ENCODE data around the gene NAPSA.

The NAPSA gene

DNA sequence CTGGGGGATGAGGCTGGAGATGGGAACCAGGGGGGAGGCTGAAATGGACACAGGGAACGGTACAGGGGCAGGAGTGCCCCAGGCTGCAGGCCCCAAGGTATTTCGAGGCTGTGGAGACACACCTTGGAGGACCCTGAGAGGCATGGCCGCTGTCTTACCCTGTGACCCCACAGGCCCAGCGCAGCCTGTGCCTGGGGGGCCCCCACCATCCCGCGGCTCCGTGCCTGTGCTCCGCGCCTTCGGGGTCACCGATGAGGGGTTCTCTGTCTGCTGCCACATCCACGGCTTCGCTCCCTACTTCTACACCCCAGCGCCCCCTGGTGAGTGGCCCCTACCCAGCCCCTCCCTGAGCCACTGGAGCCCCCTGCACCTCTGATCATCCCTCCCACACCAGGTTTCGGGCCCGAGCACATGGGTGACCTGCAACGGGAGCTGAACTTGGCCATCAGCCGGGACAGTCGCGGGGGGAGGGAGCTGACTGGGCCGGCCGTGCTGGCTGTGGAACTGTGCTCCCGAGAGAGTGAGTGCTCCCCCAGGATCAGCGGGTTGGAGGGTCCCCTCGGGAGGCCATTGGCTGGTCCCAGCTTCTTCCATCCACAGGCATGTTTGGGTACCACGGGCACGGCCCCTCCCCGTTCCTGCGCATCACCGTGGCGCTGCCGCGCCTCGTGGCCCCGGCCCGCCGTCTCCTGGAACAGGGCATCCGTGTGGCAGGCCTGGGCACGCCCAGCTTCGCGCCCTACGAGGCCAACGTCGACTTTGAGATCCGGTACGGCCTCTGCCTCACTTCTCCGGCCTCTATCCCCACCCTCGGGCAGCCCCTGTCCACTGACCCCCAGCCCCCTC, 36.4 kb upstream of the NAPSA start:
- Histone ChIP-seq H3K9ac (ENCODE audit: low read length) (no peak overlapping the region), H3K4me2 (ENCODE audit: low read length) (no peak overlapping the region), H3K9me3 (ENCODE audit: low read length) (no peaks in the 10 kb centered on the region), H3K27me3 (ENCODE audit: insufficient read depth, low read length) (no peaks in the 10 kb centered on the region), H3K27ac (ENCODE audit: low read depth, low read length, poor library complexity, severe bottlenecking) (no peak overlapping the region), H3F3A (ENCODE audit: insufficient read depth, low read length) (no peaks in the 10 kb centered on the region), H3K4me1 (ENCODE audit: insufficient read depth, low read length, severe bottlenecking) (no peaks in the 10 kb centered on the region), H3K4me3 (ENCODE audit: low read depth, low read length, poor library complexity, severe bottlenecking) (no peak overlapping the region), H4K20me1 (ENCODE audit: insufficient read depth, low read length) (no peaks in the 10 kb centered on the region), H3K79me2 (ENCODE audit: insufficient read depth, low read length) (no peaks in the 10 kb centered on the region), H3K36me3 (ENCODE audit: insufficient read depth, low read length) (peaks cover 60% of the 10 kb centered on the region), H2AFZ (ENCODE audit: low read length) (no peak overlapping the region), H3K9me2 (ENCODE audit: low read depth, low read length) (no peaks in the 10 kb centered on the region)
- TF ChIP-seq EZH2 (IDR thresholded peaks at IDR 0.05; ENCODE audit: borderline replicate concordance, low read length): no peak
- TF ChIP-seq, protein P1, sequence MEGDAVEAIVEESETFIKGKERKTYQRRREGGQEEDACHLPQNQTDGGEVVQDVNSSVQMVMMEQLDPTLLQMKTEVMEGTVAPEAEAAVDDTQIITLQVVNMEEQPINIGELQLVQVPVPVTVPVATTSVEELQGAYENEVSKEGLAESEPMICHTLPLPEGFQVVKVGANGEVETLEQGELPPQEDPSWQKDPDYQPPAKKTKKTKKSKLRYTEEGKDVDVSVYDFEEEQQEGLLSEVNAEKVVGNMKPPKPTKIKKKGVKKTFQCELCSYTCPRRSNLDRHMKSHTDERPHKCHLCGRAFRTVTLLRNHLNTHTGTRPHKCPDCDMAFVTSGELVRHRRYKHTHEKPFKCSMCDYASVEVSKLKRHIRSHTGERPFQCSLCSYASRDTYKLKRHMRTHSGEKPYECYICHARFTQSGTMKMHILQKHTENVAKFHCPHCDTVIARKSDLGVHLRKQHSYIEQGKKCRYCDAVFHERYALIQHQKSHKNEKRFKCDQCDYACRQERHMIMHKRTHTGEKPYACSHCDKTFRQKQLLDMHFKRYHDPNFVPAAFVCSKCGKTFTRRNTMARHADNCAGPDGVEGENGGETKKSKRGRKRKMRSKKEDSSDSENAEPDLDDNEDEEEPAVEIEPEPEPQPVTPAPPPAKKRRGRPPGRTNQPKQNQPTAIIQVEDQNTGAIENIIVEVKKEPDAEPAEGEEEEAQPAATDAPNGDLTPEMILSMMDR (IDR thresholded peaks at IDR 0.05; ENCODE audit: low read length): no peak; the same call in 1 of the 2 replicates

DNA sequence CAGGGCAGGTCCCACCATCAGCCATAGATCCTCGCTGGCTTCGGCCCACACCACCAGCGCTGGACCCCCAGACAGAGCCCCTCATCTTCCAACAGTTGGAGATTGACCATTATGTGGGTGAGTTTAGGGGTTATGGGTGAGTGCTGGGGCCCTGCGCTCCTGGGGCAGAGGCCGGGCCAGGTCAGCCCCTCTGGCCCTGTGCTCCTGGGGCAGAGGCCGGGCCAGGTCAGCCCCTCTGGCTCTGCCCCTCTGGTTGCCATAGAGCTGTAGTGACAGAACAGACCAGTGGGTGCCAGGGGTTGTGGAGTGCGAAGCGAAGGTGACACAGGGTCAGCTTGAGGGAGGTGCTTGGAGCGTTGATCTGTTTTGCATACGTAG, 33.9 kb upstream of the NAPSA start:
- Histone ChIP-seq H3K27me3 (ENCODE audit: insufficient read depth, low read length) (no peaks in the 10 kb centered on the region), H4K20me1 (ENCODE audit: insufficient read depth, low read length) (no peaks in the 10 kb centered on the region), H3K36me3 (ENCODE audit: insufficient read depth, low read length) (peaks cover 40% of the 10 kb centered on the region), H3K79me2 (ENCODE audit: insufficient read depth, low read length) (peaks cover 7% of the 10 kb centered on the region; the same call in 1 of the 2 replicates), H3K4me3 (ENCODE audit: low read depth, low read length, poor library complexity, severe bottlenecking) (no peak overlapping the region), H2AFZ (ENCODE audit: low read length) (no peak overlapping the region), H3K9me3 (ENCODE audit: low read length) (no peaks in the 10 kb centered on the region), H3F3A (ENCODE audit: insufficient read depth, low read length) (no peaks in the 10 kb centered on the region), H3K4me2 (ENCODE audit: low read length) (no peak overlapping the region), H3K9ac (ENCODE audit: low read length) (no peak overlapping the region), H3K9me2 (ENCODE audit: low read depth, low read length) (no peaks in the 10 kb centered on the region), H3K4me1 (ENCODE audit: insufficient read depth, low read length, severe bottlenecking) (no peaks in the 10 kb centered on the region), H3K27ac (ENCODE audit: low read depth, low read length, poor library complexity, severe bottlenecking) (no peak overlapping the region)
- TF ChIP-seq EZH2 (IDR thresholded peaks at IDR 0.05; ENCODE audit: borderline replicate concordance, low read length): no peak
- TF ChIP-seq, protein P1 (IDR thresholded peaks at IDR 0.05; ENCODE audit: low read length): no peak

DNA sequence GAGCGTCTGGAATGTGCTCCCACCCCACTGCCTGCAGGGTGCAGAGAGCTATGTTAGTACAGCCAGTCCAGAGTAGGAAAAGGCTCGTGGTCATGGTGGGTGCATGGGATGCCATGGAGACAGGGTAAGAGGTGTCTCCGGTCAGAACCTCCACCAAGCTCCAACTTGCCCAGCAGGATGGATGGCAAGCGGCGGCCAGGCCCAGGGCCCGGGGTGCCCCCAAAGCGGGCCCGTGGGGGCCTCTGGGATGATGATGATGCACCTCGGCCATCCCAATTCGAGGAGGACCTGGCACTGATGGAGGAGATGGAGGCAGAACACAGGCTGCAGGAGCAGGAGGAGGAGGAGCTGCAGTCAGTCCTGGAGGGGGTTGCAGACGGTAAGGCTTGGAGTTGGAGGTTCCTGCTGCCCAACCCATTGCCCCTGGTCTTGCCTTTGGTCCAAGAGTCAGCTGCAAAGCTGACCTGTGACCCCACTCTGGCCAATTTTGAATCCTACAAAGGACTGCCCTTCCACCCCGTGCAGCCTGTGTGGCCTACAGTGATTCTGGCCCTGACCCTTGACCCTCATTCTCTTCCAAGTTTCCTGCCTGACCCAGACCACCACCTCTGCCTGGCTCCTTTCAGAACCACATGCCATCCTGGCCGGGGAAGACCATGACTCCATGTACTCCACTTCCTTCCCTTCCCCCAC, 33.4 kb upstream of the NAPSA start:
- Histone ChIP-seq H3K9ac (ENCODE audit: low read length) (no peak overlapping the region), H3K27ac (ENCODE audit: low read depth, low read length, poor library complexity, severe bottlenecking) (no peak overlapping the region), H2AFZ (ENCODE audit: low read length) (no peak overlapping the region), H3K9me3 (ENCODE audit: low read length) (no peaks in the 10 kb centered on the region), H3K79me2 (ENCODE audit: insufficient read depth, low read length) (peaks cover 7% of the 10 kb centered on the region; the same call in 1 of the 2 replicates), H3K36me3 (ENCODE audit: insufficient read depth, low read length) (peaks cover 39% of the 10 kb centered on the region), H3F3A (ENCODE audit: insufficient read depth, low read length) (no peaks in the 10 kb centered on the region), H3K27me3 (ENCODE audit: insufficient read depth, low read length) (no peaks in the 10 kb centered on the region), H3K4me2 (ENCODE audit: low read length) (no peak overlapping the region), H3K4me3 (ENCODE audit: low read depth, low read length, poor library complexity, severe bottlenecking) (no peak overlapping the region), H3K4me1 (ENCODE audit: insufficient read depth, low read length, severe bottlenecking) (no peaks in the 10 kb centered on the region), H4K20me1 (ENCODE audit: insufficient read depth, low read length) (no peaks in the 10 kb centered on the region), H3K9me2 (ENCODE audit: low read depth, low read length) (no peaks in the 10 kb centered on the region)
- no peak for TF ChIP-seq EZH2 (IDR thresholded peaks at IDR 0.05; ENCODE audit: borderline replicate concordance, low read length)
- TF ChIP-seq, protein P1 (IDR thresholded peaks at IDR 0.05; ENCODE audit: low read length): no peak

Data from OCI-LY1 (cell line).